NCI-H187 (cell line): Measurements from ENCODE around the gene KLRC3.
"Not testable (repeated sequence)": the region's sequence is repeated elsewhere in the genome, so short reads cannot be mapped to it uniquely, and the experiment has no call there.

Source experiments
- DNase-seq, 2 experiments: peaks; one replicate each; lab custom pipeline; 2025; lab: John Stamatoyannopoulos, UW

Gene KLRC3

DNA sequence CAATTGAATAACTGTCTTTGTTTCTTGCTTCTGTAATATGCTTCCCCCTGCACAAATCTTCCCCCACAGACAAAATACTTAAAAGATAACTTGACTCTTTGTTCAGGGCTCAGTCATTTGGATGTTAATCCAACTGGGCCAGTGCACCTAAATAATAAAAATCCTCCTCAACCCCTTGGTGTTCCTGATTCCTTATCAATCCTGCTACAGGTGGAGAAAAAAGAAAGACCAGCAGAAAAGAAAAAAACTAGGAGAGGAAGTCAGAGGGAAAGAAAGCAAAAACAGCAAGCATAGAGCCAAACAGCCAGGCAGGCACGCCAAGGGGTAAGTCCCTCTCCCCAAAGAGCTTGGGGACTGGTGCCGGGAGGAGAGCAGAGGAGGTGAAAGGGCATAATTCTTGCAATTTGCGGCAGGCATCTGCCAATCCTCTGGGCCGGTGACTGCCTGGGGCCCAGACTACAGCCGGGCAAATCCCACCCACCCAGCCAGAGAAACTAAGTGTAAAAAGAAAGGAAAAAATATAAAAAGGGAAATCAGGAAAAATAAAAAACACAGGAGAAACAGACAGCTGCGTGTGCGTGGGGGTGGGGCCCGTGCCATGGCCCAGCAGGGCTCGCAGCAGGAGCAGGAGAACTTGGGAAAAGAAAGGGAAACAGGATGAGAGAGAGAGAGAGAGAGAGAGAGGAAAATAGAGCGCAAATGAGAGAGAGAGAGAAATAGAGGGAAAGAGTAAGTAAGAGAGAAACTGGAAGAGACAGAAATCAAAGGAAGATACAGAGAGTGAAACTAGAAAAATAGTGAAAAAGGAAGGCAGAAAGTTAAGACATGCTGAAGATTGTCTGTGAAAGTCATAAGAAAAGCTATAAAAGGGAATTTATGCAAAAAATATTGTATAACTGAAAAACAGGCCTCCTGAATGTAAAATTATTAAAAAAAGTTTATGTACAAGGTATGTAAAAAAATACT, 51.9 kb downstream of the KLRC3 start:
- no peak for DNase-seq

DNA sequence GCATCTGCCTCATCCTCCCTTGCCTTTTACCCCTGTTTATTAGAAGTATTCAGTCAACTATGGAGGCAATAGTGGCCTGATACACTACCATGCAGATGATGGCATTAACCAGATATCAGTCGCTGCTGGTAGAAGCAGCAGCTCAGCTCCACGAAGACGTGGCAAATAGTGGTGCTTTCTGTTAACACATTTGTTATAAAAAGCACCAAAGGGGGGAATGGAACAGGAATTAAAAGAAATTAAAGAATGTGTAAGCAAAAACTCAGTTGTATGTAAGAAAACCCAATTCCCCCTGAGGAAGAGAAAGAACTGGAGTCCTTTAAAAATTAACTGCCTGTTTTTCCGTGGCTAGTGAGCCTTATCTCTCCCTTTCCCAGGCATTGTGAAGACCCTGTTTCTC, 52.7 kb downstream of the KLRC3 start:
- not testable (repeated sequence) for DNase-seq

DNA sequence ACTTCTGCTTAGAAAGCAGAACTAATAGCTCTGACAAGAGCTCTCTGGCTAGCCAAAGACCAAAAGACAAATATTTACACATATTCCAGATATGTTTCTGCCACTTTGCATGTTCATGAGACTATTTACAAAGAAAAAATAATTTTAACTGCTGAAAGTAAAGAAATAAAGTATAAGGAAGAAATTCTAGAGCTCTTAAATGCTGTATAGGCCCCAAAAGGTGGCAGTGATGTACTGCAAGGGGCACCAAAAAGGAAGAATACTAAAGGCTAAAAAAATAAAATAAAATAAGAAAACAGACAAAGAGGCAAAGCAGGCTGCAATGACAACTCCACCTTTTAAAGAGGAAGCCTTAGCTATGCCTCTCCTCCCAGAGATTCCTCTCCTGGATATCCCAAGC, 53.5 kb downstream of the KLRC3 start:
- DNase-seq: no peak

DNA sequence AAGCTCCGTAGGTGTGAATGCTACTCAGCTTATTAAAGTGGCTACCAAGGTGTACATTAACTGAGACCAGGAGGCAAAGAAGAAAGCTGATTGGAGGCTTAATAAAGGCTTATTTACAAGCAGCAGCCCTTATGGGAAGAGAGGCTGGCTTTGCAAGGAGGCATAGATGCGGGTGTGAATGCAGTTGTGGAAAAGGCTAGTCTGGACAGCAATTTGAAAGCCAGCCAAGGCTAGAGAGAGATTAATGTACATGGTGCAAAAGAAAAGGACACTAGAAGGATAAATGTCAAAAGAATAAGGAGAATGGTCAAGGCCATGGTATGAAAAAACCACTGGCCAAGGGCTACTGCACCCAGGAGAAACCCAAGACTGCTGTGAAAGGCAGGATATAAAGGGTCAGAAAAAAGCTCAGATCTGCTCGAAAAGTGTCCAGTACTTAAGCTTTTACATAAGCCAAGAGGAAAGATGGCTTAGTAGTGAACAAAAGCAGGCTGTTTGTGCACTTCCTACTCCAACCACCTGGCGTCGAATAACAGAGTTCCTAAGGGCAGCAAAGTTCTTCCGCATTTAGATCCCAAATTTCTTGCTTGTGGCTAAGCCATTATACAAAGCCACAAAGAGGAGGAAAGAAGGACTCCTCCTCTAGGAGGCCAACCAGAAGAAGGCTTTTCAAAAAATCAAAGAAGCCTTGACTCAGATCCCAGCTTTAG, 54.5 kb downstream of the KLRC3 start:
- peak in 1 of 2 experiments; percentile 28 for DNase-seq

DNA sequence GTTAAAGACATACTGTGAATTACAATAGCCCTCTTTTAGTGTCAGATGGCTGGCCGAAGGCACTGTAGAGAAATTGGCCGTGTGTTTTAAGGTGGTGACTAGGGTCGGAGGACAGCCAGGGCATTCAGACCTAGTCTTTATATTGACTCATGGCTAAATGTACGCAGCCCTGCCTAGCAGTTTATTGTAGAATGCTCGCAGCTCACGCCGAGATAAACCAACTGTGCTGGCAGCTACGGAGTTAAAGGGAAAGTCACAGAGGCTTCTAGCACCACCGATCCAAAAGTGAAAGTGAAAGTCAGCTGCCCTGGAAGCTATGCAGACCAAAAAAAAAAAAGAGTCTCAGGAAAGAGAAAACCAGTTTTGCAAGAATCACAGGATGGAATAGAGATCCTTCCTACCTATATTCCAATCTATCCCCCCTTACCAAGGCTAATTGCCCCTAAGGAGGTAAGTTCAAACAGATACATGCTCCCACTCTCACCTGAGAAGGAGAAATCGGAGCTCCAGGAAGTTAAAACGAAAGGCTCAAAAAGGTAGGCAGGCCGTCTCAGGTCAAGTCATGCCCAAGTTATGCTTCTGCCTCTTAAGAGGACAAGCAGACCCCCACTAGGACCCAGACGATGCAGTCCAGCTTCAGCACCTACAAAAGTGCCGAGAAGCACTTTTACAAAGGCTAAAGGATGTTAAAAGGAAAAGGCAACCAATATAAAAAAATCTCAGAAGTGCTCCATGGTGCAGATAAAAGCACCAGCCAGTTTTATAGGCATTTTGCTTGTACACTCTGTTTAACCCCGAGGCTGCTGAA, 55.4 kb downstream of the KLRC3 start:
- peak; percentile 40 to 79 for DNase-seq

DNA sequence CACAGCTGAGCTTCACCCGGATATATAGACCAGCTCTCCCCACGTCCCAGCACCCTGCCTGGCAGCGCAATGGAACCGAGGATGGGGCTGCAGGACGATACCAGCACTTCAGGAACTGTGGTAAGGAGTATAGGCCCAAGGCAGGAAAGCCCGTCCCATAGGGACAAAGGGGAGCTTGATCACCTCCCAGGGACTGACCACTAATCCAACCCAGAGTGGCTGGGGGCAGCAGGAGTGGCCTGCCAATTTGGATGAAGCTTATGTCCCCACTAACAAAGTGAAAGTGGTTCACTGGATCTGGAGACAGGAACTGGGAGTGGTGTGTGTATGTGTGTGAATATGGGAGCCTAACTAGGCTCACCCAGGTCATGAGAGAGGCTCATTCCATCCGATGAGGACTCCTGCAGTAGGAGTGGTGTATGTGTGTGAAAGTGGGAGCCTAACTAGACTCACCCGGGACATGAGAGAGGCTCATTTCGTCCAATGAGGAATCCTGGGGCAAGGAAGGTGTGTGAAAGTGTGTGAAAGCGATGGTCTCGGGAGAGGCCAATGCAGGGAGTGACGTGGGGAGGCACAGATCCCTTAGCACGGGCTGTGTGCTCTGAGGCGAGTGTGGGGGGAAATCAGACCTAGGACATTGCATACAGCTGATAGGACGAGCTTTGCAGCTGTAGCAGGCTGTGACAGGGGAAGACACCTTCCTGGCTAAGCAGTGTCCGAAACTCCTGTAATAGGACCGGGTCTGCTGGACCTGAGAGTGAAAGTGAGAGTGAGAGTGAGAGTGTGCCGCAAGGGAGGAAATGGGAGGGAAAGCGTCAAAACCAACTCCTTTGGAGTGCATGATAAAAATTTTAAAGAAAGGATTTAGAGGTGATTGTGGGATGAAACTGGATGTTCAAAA, 56.2 kb downstream of the KLRC3 start:
- peak in 1 of 2 experiments; percentile 79 for DNase-seq

DNA sequence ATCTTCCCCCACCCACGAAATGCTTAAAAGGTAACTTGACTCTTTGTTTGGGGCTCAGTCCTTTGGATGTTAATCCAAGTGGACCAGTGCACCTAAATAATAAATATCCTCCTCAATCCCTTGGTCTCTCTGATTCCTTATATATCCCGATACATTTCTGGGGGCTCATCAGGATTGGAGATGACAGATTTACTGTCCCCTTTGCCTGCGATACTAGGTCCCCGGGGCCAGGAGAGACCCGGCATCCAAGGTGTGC, 56.8 kb downstream of the KLRC3 start:
- peak in 1 of 2 experiments; percentile 21 for DNase-seq

DNA sequence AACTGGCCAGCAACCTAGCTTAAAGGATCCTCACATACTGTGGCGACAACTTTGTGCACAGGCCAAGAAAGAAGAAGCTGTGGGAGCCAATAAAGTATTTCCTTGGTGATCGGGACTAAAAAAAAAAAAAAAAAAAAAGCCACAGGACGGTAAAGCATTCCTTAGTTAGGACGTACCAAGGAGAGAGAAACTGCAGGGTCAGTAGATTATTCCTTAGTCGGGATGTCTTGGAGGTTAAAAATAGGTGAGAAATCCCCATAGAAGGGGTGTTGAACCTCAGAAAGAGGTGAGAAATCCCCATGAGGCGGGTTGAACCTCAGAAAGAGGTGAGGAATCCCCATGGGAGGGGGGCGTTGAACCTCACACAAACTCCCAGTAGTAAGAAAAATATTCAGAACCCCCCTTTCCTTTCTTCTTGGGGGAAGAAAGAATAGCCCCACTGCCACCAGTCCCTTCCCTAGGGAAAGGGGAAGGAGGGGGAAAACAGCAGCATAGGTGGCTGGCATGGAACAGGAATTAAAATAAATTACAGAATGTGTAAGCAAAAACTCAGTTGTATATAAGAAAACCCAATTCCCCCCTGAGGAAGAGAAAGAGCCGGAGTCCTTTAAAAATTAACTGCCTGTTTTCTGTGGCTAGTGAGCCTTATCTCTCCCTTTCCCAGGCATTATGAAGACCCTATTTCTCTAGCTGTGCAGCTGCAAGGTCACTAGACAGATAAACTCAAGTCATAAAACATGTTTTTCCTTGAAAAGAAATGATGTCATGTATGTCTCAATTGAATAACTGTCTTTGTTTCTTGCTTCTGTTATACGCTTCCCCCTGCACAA, 57.4 kb downstream of the KLRC3 start:
- DNase-seq: peak in 1 of 2 experiments; percentile 43

DNA sequence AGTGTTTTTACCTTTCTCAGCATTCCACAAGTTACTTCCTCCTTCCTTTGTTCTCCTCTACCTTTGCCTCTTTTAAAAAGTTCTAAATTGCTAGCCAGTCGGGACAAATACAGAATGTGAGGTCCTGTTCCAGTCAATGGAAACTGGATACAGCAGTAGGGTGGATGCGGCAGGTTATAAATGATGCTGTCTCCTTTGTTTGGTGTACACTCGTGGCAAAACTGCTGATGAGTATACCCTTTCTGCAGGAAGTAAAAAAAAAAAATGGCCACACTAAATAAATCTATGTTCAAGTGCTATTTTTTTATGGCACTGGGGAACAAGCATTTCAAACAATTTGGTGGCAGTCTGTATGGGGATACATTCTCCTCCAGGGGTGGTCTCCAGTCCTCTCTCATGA, 58.1 kb downstream of the KLRC3 start:
- peak in 1 of 2 experiments; percentile 21 for DNase-seq
